ENCODE results near the gene NRXN3.

NRXN3 gene

GRCh38 chr14:79037106-79037505 is 866.9 kb downstream of the NRXN3 start:
- no peak for DNase-seq

- no peak for DNase-seq
Measured at GRCh38 chr14:79037593-79037992, 867.4 kb downstream of the NRXN3 start.

GRCh38 chr14:79040790-79041189 is 870.6 kb downstream of the NRXN3 start:
- DNase-seq, result no peak

- DNase-seq, result no peak
Measured at GRCh38 chr14:79043194-79043889, 873.2 kb downstream of the NRXN3 start.

GRCh38 chr14:79044894-79045624 is 874.9 kb downstream of the NRXN3 start:
- DNase-seq, result no peak

GRCh38 chr14:79050787-79051727 is 880.9 kb downstream of the NRXN3 start:
- DNase-seq, result no peak

GRCh38 chr14:79051742-79052141 is 881.6 kb downstream of the NRXN3 start:
- DNase-seq, result no peak

- DNase-seq, result no peak
Measured at GRCh38 chr14:79056879-79057278, 886.7 kb downstream of the NRXN3 start.

GRCh38 chr14:79057333-79057732 is 887.2 kb downstream of the NRXN3 start:
- DNase-seq, result no peak

GRCh38 chr14:79062226-79062625 is 892.1 kb downstream of the NRXN3 start:
- DNase-seq, result no peak

GRCh38 chr14:79064214-79064613 is 894.0 kb downstream of the NRXN3 start:
- DNase-seq, result no peak

GRCh38 chr14:79074510-79074909 is 904.3 kb downstream of the NRXN3 start:
- no peak for DNase-seq

GRCh38 chr14:79076428-79076827 is 906.3 kb downstream of the NRXN3 start:
- no peak for DNase-seq

GRCh38 chr14:79077096-79077495 is 906.9 kb downstream of the NRXN3 start:
- no peak for DNase-seq

- no peak for DNase-seq
Measured at GRCh38 chr14:79080040-79080439, 909.9 kb downstream of the NRXN3 start.

GRCh38 chr14:79082883-79083282 is 912.7 kb downstream of the NRXN3 start:
- no peak for DNase-seq

GRCh38 chr14:79083356-79083755 is 913.2 kb downstream of the NRXN3 start:
- no peak for DNase-seq

GRCh38 chr14:79084861-79085260 is 914.7 kb downstream of the NRXN3 start:
- DNase-seq, result peak; percentile 97

- DNase-seq, result no peak
Measured at GRCh38 chr14:79089576-79089975, 919.4 kb downstream of the NRXN3 start.

- no peak for DNase-seq
Measured at GRCh38 chr14:79090641-79091180, 920.5 kb downstream of the NRXN3 start.

- peak; percentile 75 for DNase-seq
Measured at GRCh38 chr14:79091381-79091963, 921.3 kb downstream of the NRXN3 start.

- no peak for DNase-seq
Measured at GRCh38 chr14:79093531-79093930, 923.4 kb downstream of the NRXN3 start.

GRCh38 chr14:79094951-79095350 is 924.8 kb downstream of the NRXN3 start:
- DNase-seq, result no peak
